HCT116 (cell line): ENCODE measurements around the gene SYNPO2L. TPM values are rescaled to one million over a fixed set of nuclear protein-coding genes. Genes with fewer than 3 reads are reported as not detected.

ENCODE experiments used
- ATAC-seq: fragments of 200-7000 bp; cut with Tn5 transposase; 2 replicates; pipeline ENCODE4 v1.9.1; 2020; ENCODE audit warnings: mild to moderate bottlenecking, moderate library complexity
- BruUV-seq: library from RNA; stranded (reverse); fragments of 400-500 nt; replicated peaks from 2 replicates; lab custom pipeline; 2021; lab: Mats Ljungman, UMichigan
- CTCF ChIA-PET: fragments of 300-600 bp; sonication (Branson Sonifier 250); formaldehyde crosslinking; loops from one replicate; lab custom pipeline; 2021; ENCODE audit warnings: antibody characterized with exemption; lab: Charles Lee
- POLR2A ChIA-PET: fragments of 300-600, 350-600 bp; sonication (Branson Sonifier 250); formaldehyde crosslinking; loops from one replicate; lab custom pipeline; 2021; ENCODE audit warnings: antibody characterized with exemption; lab: Charles Lee
- RAD21 ChIA-PET, 2 experiments: fragments of 300-600 bp; sonication (Branson Sonifier 250); formaldehyde crosslinking; loops; one replicate each; lab custom pipeline; 2023; ENCODE audit warnings: low total read pairs in 2 of 2; ENCODE audit not compliant: uncharacterized antibody in 2 of 2, unreplicated experiment in 2 of 2, low non-redundant PET in 1 of 2; lab: Charles Lee
- DNase-seq: peaks from one replicate; pipeline ENCODE4 v3.0.0-alpha.2; 2010; ENCODE audit warnings: low read depth, low spot score
- H2AFZ ChIP-seq: fragments of 200-600 bp; shearing (Covaris generic), sonication (generic); 2 replicates; pipeline ENCODE4 v1.6.1; 2017; ENCODE audit warnings: low read depth, mixed run types, mixed read lengths, antibody characterized with exemption, low read length; ENCODE audit not compliant: poor library complexity, severe bottlenecking
- H3K27ac ChIP-seq: 2 replicates; pipeline ENCODE4 v1.5.1; 2012; ENCODE audit warnings: low read depth, low read length
- H3K27me3 ChIP-seq: fragments of 200-600 bp; sonication (generic); 2 replicates; pipeline ENCODE4 v1.6.1; 2016; ENCODE audit warnings: mixed run types, low read length, mixed read lengths; ENCODE audit not compliant: insufficient read depth
- H3K36me3 ChIP-seq, 2 experiments: fragments of 200-500 bp in 1 of 2; fragments of 200-600 bp in 1 of 2; sonication (Bioruptor generic) in 1 of 2; sonication (generic) in 1 of 2; 2 replicates each; pipeline versions ENCODE4 v1.5.1 to v1.6.1; 2014 to 2016; ENCODE audit warnings: low read length in 2 of 2, inconsistent platforms in 1 of 2, mixed read lengths in 1 of 2, mixed run types in 1 of 2; ENCODE audit not compliant: insufficient read depth in 2 of 2, control insufficient read depth in 1 of 2
- H3K4me1 ChIP-seq, 2 experiments: fragments of 200-600 bp in 1 of 2; sonication (generic) in 1 of 2; 2 replicates each; pipeline versions ENCODE4 v1.5.1 to v1.6.1; 2012 to 2017; ENCODE audit warnings: low read length in 2 of 2, inconsistent platforms in 1 of 2, mild to moderate bottlenecking in 1 of 2, mixed read lengths in 1 of 2, mixed run types in 1 of 2, moderate library complexity in 1 of 2; ENCODE audit not compliant: insufficient read depth in 2 of 2, control insufficient read depth in 1 of 2
- H3K4me2 ChIP-seq: fragments of 200-600 bp; sonication (generic); 2 replicates; pipeline ENCODE4 v1.6.1; 2017; ENCODE audit warnings: mixed run types, low read length, mixed read lengths
- H3K4me3 ChIP-seq, 2 experiments: fragments of 200-600 bp in 1 of 2; sonication (generic) in 1 of 2; replicated peaks in 1 of 2; 2 replicates each; pipeline ENCODE4 v1.5.1; 2011 to 2016; ENCODE audit warnings: low read length in 2 of 2, control low read depth in 1 of 2, low read depth in 1 of 2, mild to moderate bottlenecking in 1 of 2, mixed read lengths in 1 of 2, mixed run types in 1 of 2
- H3K79me2 ChIP-seq: fragments of 200-600 bp; sonication (generic); 2 replicates; pipeline ENCODE4 v1.6.1; 2017; ENCODE audit warnings: mild to moderate bottlenecking, mixed run types, low read length, moderate library complexity, mixed read lengths; ENCODE audit not compliant: insufficient read depth
- H3K9ac ChIP-seq: fragments of 200-600 bp; sonication (generic); 2 replicates; pipeline ENCODE4 v1.6.1; 2016; ENCODE audit warnings: low read length, mixed read lengths
- H3K9me2 ChIP-seq: fragments of 200-600 bp; sonication (generic), shearing (Covaris generic); 2 replicates; pipeline ENCODE4 v1.6.1; 2017; ENCODE audit warnings: mixed run types, mild to moderate bottlenecking, moderate library complexity; ENCODE audit not compliant: insufficient read depth
- H3K9me3 ChIP-seq, 2 experiments: fragments of 200-500 bp in 1 of 2; fragments of 200-600 bp in 1 of 2; sonication (Bioruptor generic) in 1 of 2; sonication (generic) in 1 of 2; 2 replicates each; pipeline ENCODE4 v1.6.1; 2014 to 2017; ENCODE audit warnings: low read length in 2 of 2, mixed read lengths in 2 of 2, inconsistent platforms in 1 of 2, low read depth in 1 of 2, mild to moderate bottlenecking in 1 of 2, mixed run types in 1 of 2, moderate library complexity in 1 of 2; ENCODE audit not compliant: control insufficient read depth in 1 of 2, insufficient read depth in 1 of 2
- H4K20me1 ChIP-seq: fragments of 200-600 bp; sonication (generic), shearing (Covaris generic); 2 replicates; pipeline ENCODE4 v1.6.1; 2017; ENCODE audit warnings: mixed run types, mild to moderate bottlenecking, moderate library complexity; ENCODE audit not compliant: insufficient read depth
- CEBPB ChIP-seq: IDR thresholded peaks from 2 replicates; pipeline ENCODE4 v1.6.1; 2012; ENCODE audit warnings: low read depth
- POLR2AphosphoS5 ChIP-seq: IDR thresholded peaks from 2 replicates; pipeline ENCODE4 v1.6.1; 2011; ENCODE audit warnings: mild to moderate bottlenecking, low read depth, low read length, moderate library complexity
- SP1 ChIP-seq: IDR thresholded peaks from 2 replicates; pipeline ENCODE4 v1.6.1; 2012; ENCODE audit warnings: low read depth
- YY1 ChIP-seq: IDR thresholded peaks from 2 replicates; pipeline ENCODE4 v1.6.1; 2011; ENCODE audit warnings: low read length, low read depth, moderate library complexity, mild to moderate bottlenecking; ENCODE audit not compliant: insufficient replicate concordance; ENCODE audit errors: extremely low read depth
- ZFX ChIP-seq: fragments of 450-650 bp; IDR thresholded peaks from 2 replicates; pipeline ENCODE4 v1.6.1; 2017
- ZNF274 ChIP-seq: fragments of 200-500 bp; sonication (Bioruptor generic); IDR thresholded peaks from 2 replicates; pipeline ENCODE4 v1.6.1; 2014; ENCODE audit warnings: mild to moderate bottlenecking, low read depth, low read length, inconsistent platforms
- intact Hi-C: fragments of 100-400 bp; cut with micrococcal nuclease; formaldehyde crosslinking; loops from 2 replicates; pipeline ENCODE4 v1.10.0; 2022
- total RNA-seq: library from RNA; stranded (reverse); gene quantifications from one replicate; pipeline ENCODE4 v1.2.1, GENCODE V29; 2021; ENCODE audit not compliant: unreplicated experiment
- TF ChIP-seq, protein P1 (sequence below): IDR thresholded peaks from 2 replicates; pipeline ENCODE4 v1.6.1; 2012; ENCODE audit warnings: low read depth
- TF ChIP-seq, protein P2 (sequence below), 3 experiments: fragments of 200-600 bp in 1 of 3; sonication (generic) in 1 of 3; IDR thresholded peaks in 2 of 3; conservative IDR thresholded peaks in 1 of 3; 2 replicates each; pipeline ENCODE4 v1.5.1; 2012 to 2017; ENCODE audit warnings: low read depth in 2 of 3, low read length in 2 of 3, antibody characterized with exemption in 1 of 3, borderline replicate concordance in 1 of 3, control low read depth in 1 of 3, mild to moderate bottlenecking in 1 of 3, mixed read lengths in 1 of 3, mixed run types in 1 of 3, moderate library complexity in 1 of 3; ENCODE audit not compliant: insufficient read depth in 1 of 3
- TF ChIP-seq, protein P3 (sequence below): IDR thresholded peaks from 2 replicates; pipeline ENCODE4 v1.6.1; 2012

SYNPO2L gene
- total RNA-seq, 1 experiment from 2014 or later = 0.10 TPM

DNA sequence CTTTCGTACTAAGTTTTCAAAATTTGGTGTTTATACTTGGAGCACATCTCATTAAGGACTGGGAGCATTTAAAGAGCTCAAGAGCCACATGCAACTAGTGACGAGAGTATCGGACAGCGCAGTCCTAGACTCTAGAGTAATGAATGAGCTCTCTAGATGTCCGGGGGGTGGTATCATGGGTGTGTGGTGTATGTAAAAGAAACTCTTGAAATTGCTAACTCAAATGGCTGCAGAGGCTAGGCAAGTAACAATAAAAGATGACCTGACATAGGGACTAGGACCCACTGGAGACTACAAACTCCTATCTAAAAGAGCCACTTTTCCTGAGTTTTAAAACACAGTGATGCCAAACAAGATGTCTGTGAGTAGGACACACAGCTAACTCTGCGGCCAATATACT, 28.5 kb downstream of the SYNPO2L start:
- POLR2A ChIA-PET = interaction anchor here (0.8 to 1.0 kb wide), 2 partner anchors 15 to 380 kb away, joined by 3 read pairs; partner anchors contain the start of gene DNAJC9

DNA sequence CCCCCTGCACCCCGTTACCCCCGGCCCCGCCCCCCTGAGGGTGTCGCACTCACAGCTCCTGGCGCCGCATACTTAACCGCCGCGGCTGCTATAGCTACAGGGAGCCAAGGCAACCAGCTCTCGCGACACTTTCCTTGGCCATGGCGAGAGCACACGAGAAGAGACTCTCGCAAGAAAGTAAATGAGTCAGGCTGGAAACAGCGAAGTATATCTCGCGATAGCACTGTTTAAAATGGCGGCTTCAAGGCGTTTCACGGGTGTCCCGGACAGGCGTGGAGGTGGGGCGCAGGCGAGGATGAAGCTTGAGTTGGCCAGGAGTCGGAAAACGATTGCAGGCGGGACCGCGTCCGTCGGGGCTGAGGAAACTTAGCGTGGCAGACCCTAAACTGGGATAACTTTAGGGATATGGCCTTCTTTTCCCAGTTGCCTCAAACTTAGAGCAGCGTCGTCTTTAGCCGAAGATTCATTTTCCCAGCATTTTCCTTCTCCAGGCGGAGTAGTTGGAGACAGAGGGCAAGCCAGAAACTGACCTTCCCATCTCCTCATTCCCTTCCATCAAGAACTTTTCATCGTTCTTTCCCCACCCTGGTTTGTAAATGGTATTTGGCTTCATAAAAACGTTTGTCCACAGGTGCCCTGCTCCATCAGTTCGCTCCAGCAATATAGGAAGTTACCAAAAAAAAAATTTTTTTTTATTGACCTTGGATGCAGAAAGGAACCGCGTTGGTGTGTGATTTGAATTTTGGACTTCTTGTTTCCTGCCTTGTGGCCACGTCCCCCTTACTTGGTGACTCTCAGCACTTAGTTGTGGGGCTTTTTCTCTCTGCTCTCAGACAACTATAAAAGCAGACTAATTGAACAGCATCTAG, 29.7 kb downstream of the SYNPO2L start:
- no peaks in the 10 kb centered on the region for H3K27me3 ChIP-seq
- H3K79me2 ChIP-seq = peaks cover 13% of the 10 kb centered on the region
- no peaks in the 10 kb centered on the region for H3K9me2 ChIP-seq
- POLR2A ChIA-PET = interaction anchor here (0.6 to 1.4 kb wide), 9 partner anchors 9 to 379 kb away, joined by 3 to 10 read pairs (median 4); partner anchors contain the start of gene DNAJC9
- H4K20me1 ChIP-seq = no peaks in the 10 kb centered on the region
- RAD21 ChIA-PET = interaction anchor here in 1 of 2 experiments (0.6 kb wide), 2 partner anchors 18 to 67 kb away, joined by 3 to 5 read pairs; no protein-coding TSS in a partner anchor
- peak overlapping the region; percentile 78 for H3K27ac ChIP-seq
- peaks cover 0 to 9% of the 10 kb centered on the region in 2 experiments; a peak in 2 of 4 replicates for H3K4me1 ChIP-seq
- peak overlapping the region; percentile 79 for H3K4me2 ChIP-seq
- intact Hi-C loops = loop anchor here (1.0 to 5.0 kb wide), 2 partner anchors 97 to 379 kb away; partner anchors contain the start of gene DNAJC9
- peak overlapping the region; percentile 72 to 98 for H3K4me3 ChIP-seq
- DNase-seq (peak; percentile 95), ATAC-seq (peak; percentile 96)
- BruUV-seq = TSS peak; percentile 89
- H2AFZ ChIP-seq = no peak overlapping the region
- peak overlapping the region; percentile 83 for H3K9ac ChIP-seq
- no peaks in the 10 kb centered on the region for H3K36me3 ChIP-seq
- no peaks in the 10 kb centered on the region for H3K9me3 ChIP-seq
- CTCF ChIA-PET = interaction anchor here (1.0 to 1.4 kb wide), 3 partner anchors 18 to 362 kb away, joined by 3 to 5 read pairs (median 3); no protein-coding TSS in a partner anchor
- TF ChIP-seq POLR2AphosphoS5 (peak; percentile 94), SP1 (peak; percentile 47; the same call in 1 of the 2 replicates), CEBPB (no peak), ZNF274 (no peak), ZFX (peak; percentile 27; the same call in 1 of the 2 replicates), YY1 (peak; percentile 97)
- TF ChIP-seq, protein P1, sequence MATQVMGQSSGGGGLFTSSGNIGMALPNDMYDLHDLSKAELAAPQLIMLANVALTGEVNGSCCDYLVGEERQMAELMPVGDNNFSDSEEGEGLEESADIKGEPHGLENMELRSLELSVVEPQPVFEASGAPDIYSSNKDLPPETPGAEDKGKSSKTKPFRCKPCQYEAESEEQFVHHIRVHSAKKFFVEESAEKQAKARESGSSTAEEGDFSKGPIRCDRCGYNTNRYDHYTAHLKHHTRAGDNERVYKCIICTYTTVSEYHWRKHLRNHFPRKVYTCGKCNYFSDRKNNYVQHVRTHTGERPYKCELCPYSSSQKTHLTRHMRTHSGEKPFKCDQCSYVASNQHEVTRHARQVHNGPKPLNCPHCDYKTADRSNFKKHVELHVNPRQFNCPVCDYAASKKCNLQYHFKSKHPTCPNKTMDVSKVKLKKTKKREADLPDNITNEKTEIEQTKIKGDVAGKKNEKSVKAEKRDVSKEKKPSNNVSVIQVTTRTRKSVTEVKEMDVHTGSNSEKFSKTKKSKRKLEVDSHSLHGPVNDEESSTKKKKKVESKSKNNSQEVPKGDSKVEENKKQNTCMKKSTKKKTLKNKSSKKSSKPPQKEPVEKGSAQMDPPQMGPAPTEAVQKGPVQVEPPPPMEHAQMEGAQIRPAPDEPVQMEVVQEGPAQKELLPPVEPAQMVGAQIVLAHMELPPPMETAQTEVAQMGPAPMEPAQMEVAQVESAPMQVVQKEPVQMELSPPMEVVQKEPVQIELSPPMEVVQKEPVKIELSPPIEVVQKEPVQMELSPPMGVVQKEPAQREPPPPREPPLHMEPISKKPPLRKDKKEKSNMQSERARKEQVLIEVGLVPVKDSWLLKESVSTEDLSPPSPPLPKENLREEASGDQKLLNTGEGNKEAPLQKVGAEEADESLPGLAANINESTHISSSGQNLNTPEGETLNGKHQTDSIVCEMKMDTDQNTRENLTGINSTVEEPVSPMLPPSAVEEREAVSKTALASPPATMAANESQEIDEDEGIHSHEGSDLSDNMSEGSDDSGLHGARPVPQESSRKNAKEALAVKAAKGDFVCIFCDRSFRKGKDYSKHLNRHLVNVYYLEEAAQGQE = no peak
- TF ChIP-seq, protein P2, sequence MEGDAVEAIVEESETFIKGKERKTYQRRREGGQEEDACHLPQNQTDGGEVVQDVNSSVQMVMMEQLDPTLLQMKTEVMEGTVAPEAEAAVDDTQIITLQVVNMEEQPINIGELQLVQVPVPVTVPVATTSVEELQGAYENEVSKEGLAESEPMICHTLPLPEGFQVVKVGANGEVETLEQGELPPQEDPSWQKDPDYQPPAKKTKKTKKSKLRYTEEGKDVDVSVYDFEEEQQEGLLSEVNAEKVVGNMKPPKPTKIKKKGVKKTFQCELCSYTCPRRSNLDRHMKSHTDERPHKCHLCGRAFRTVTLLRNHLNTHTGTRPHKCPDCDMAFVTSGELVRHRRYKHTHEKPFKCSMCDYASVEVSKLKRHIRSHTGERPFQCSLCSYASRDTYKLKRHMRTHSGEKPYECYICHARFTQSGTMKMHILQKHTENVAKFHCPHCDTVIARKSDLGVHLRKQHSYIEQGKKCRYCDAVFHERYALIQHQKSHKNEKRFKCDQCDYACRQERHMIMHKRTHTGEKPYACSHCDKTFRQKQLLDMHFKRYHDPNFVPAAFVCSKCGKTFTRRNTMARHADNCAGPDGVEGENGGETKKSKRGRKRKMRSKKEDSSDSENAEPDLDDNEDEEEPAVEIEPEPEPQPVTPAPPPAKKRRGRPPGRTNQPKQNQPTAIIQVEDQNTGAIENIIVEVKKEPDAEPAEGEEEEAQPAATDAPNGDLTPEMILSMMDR (IDR thresholded peaks at IDR 0.05 in 2 of 3, conservative IDR thresholded peaks at IDR 0.05 in 1 of 3; ENCODE audit: borderline replicate concordance in 1 of 3, insufficient read depth in 1 of 3, low read depth in 2 of 3, low read length in 2 of 3) = no peak
- TF ChIP-seq, protein P3, sequence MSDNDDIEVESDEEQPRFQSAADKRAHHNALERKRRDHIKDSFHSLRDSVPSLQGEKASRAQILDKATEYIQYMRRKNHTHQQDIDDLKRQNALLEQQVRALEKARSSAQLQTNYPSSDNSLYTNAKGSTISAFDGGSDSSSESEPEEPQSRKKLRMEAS = peak; percentile 81

More for the DNA sequence above, 28.5 kb downstream of the SYNPO2L start:
- Histone ChIP-seq H3K4me3 (no peak overlapping the region), H3K4me2 (peak overlapping the region; percentile 79; the same call in 1 of the 2 replicates), H2AFZ (no peak overlapping the region), H3K4me1 (peaks cover 0 to 9% of the 10 kb centered on the region in 2 experiments; a peak in 2 of 4 replicates), H3K9me3 (no peaks in the 10 kb centered on the region), H3K9me2 (no peaks in the 10 kb centered on the region), H3K36me3 (no peaks in the 10 kb centered on the region), H3K79me2 (peaks cover 13% of the 10 kb centered on the region), H3K27ac (no peak overlapping the region), H4K20me1 (no peaks in the 10 kb centered on the region), H3K27me3 (no peaks in the 10 kb centered on the region), H3K9ac (no peak overlapping the region)
- DNase-seq = no peak
- ChIA-PET CTCF (interaction anchor here (1.0 kb wide), 1 partner anchor 363 kb away, joined by 3 read pairs; no protein-coding TSS in a partner anchor), RAD21 (no interaction called here)
- intact Hi-C loops = loop anchor here (5.0 kb wide), 1 partner anchor 380 kb away; the partner anchor contains the start of gene DNAJC9
- ATAC-seq = no peak
- BruUV-seq = no TSS peak
- TF ChIP-seq SP1 = no peak
- TF ChIP-seq POLR2AphosphoS5 = 0 out of 2 replicates have a peak, but pooled peaks have one; percentile 12
